ENCODE data around the gene LIPH. TPM values are rescaled to one million over a fixed set of nuclear protein-coding genes. Genes with fewer than 3 reads are reported as not detected.

The LIPH gene
- total and polyA plus RNA-seq, 2 of the 8 experiments (the other 6 are each of a cell fraction or from before 2014, with no cell fraction given): 0.08 TPM; not detected in 1

DNA sequence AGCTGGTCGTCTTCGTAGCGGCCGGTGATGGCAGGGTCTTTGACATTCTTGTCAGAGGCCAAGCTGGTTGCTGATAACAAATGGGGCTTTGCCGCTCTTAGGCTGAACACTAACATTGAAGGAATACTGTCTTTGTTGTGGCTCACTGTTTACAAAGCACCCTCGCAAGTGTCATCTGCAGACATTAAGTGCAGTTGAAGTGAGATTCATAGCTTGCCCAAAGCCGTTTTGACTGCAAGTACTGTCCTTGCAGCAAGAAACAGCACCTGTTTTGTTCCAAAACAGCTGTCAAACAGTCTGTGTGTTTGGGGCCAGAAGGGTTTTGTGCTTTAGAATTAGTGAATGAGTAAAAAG, 34.3 kb upstream of the LIPH start (continued):
- TF ChIP-seq, protein P1, sequence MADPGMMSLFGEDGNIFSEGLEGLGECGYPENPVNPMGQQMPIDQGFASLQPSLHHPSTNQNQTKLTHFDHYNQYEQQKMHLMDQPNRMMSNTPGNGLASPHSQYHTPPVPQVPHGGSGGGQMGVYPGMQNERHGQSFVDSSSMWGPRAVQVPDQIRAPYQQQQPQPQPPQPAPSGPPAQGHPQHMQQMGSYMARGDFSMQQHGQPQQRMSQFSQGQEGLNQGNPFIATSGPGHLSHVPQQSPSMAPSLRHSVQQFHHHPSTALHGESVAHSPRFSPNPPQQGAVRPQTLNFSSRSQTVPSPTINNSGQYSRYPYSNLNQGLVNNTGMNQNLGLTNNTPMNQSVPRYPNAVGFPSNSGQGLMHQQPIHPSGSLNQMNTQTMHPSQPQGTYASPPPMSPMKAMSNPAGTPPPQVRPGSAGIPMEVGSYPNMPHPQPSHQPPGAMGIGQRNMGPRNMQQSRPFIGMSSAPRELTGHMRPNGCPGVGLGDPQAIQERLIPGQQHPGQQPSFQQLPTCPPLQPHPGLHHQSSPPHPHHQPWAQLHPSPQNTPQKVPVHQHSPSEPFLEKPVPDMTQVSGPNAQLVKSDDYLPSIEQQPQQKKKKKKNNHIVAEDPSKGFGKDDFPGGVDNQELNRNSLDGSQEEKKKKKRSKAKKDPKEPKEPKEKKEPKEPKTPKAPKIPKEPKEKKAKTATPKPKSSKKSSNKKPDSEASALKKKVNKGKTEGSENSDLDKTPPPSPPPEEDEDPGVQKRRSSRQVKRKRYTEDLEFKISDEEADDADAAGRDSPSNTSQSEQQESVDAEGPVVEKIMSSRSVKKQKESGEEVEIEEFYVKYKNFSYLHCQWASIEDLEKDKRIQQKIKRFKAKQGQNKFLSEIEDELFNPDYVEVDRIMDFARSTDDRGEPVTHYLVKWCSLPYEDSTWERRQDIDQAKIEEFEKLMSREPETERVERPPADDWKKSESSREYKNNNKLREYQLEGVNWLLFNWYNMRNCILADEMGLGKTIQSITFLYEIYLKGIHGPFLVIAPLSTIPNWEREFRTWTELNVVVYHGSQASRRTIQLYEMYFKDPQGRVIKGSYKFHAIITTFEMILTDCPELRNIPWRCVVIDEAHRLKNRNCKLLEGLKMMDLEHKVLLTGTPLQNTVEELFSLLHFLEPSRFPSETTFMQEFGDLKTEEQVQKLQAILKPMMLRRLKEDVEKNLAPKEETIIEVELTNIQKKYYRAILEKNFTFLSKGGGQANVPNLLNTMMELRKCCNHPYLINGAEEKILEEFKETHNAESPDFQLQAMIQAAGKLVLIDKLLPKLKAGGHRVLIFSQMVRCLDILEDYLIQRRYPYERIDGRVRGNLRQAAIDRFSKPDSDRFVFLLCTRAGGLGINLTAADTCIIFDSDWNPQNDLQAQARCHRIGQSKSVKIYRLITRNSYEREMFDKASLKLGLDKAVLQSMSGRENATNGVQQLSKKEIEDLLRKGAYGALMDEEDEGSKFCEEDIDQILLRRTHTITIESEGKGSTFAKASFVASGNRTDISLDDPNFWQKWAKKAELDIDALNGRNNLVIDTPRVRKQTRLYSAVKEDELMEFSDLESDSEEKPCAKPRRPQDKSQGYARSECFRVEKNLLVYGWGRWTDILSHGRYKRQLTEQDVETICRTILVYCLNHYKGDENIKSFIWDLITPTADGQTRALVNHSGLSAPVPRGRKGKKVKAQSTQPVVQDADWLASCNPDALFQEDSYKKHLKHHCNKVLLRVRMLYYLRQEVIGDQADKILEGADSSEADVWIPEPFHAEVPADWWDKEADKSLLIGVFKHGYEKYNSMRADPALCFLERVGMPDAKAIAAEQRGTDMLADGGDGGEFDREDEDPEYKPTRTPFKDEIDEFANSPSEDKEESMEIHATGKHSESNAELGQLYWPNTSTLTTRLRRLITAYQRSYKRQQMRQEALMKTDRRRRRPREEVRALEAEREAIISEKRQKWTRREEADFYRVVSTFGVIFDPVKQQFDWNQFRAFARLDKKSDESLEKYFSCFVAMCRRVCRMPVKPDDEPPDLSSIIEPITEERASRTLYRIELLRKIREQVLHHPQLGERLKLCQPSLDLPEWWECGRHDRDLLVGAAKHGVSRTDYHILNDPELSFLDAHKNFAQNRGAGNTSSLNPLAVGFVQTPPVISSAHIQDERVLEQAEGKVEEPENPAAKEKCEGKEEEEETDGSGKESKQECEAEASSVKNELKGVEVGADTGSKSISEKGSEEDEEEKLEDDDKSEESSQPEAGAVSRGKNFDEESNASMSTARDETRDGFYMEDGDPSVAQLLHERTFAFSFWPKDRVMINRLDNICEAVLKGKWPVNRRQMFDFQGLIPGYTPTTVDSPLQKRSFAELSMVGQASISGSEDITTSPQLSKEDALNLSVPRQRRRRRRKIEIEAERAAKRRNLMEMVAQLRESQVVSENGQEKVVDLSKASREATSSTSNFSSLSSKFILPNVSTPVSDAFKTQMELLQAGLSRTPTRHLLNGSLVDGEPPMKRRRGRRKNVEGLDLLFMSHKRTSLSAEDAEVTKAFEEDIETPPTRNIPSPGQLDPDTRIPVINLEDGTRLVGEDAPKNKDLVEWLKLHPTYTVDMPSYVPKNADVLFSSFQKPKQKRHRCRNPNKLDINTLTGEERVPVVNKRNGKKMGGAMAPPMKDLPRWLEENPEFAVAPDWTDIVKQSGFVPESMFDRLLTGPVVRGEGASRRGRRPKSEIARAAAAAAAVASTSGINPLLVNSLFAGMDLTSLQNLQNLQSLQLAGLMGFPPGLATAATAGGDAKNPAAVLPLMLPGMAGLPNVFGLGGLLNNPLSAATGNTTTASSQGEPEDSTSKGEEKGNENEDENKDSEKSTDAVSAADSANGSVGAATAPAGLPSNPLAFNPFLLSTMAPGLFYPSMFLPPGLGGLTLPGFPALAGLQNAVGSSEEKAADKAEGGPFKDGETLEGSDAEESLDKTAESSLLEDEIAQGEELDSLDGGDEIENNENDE (IDR thresholded peaks at IDR 0.05; ENCODE audit: insufficient replicate concordance, low read length): no peak
- TF ChIP-seq ASH2L (IDR thresholded peaks at IDR 0.05; ENCODE audit: low read length) (no peak), SAP30 (IDR thresholded peaks at IDR 0.05; ENCODE audit: insufficient read depth, insufficient replicate concordance, low read length) (no peak), PHF8 (conservative IDR thresholded peaks at IDR 0.05; ENCODE audit: low read depth, low read length) (no peak), CHD1 (IDR thresholded peaks at IDR 0.05; ENCODE audit: low read depth, low read length) (no peak), TAF1 (IDR thresholded peaks at IDR 0.05; ENCODE audit: low read depth, low read length) (no peak), CHD2 (IDR thresholded peaks at IDR 0.05; ENCODE audit: low read length) (no peak), EGR1 (IDR thresholded peaks at IDR 0.05; ENCODE audit: borderline replicate concordance, low read depth, low read length) (no peak), BACH1 (IDR thresholded peaks at IDR 0.05; ENCODE audit: low read length) (no peak), SRF (IDR thresholded peaks at IDR 0.05; ENCODE audit: low read depth, low read length) (no peak), TAF7 (optimal IDR thresholded peaks at IDR 0.05; ENCODE audit: borderline replicate concordance, low read depth, low read length) (no peak), SP1 (IDR thresholded peaks at IDR 0.05; ENCODE audit: low read depth, low read length) (no peak)
- TF ChIP-seq, protein P2, sequence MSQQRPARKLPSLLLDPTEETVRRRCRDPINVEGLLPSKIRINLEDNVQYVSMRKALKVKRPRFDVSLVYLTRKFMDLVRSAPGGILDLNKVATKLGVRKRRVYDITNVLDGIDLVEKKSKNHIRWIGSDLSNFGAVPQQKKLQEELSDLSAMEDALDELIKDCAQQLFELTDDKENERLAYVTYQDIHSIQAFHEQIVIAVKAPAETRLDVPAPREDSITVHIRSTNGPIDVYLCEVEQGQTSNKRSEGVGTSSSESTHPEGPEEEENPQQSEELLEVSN (IDR thresholded peaks at IDR 0.05): no peak

All from H1 (cell line).